GM12891 (cell line): Measurements from ENCODE around the gene ATOH8. TPM values are rescaled to one million over a fixed set of nuclear protein-coding genes. Genes with fewer than 3 reads are reported as not detected.

Experiments used
- DNase-seq: peaks from one replicate; pipeline ENCODE4 v3.0.0; 2011; ENCODE audit warnings: low spot score; ENCODE audit not compliant: insufficient read length
- FAIRE-seq: peaks from 2 replicates; lab custom pipeline; 2011; peaks lifted over from hg19 to GRCh38; lab: Jason Lieb, UNC
- PAX5 ChIP-seq: IDR thresholded peaks from 2 replicates; pipeline ENCODE4 v1.6.1; 2011; ENCODE audit warnings: low read length, moderate library complexity, mild to moderate bottlenecking; ENCODE audit not compliant: insufficient read depth, severe bottlenecking
- POLR2A ChIP-seq: IDR thresholded peaks from 2 replicates; pipeline ENCODE4 v1.6.1; 2011; ENCODE audit warnings: low read depth, low read length, control low read depth
- POLR2AphosphoS5 ChIP-seq: IDR thresholded peaks from 2 replicates; pipeline ENCODE4 v1.6.1; 2011; ENCODE audit warnings: low read depth, low read length, control low read depth
- POU2F2 ChIP-seq: IDR thresholded peaks from 2 replicates; pipeline ENCODE4 v1.6.1; 2011; ENCODE audit warnings: low read depth, mild to moderate bottlenecking, control low read depth, low read length, moderate library complexity
- SPI1 ChIP-seq: IDR thresholded peaks from 2 replicates; pipeline ENCODE4 v1.6.1; 2011; ENCODE audit warnings: low read depth, low read length, control low read depth
- TAF1 ChIP-seq: IDR thresholded peaks from 2 replicates; pipeline ENCODE4 v1.6.1; 2011; ENCODE audit warnings: low read depth, low read length, control low read depth
- polyA plus RNA-seq: library from polyadenylated mRNA; unstranded; fragments of >200 nt; gene quantifications from one replicate; pipeline ENCODE4 v1.2.1, GENCODE V29; 2012; ENCODE audit warnings: low read depth, missing spikeins, inconsistent platforms; ENCODE audit not compliant: missing spikeins

The ATOH8 gene, protein sequence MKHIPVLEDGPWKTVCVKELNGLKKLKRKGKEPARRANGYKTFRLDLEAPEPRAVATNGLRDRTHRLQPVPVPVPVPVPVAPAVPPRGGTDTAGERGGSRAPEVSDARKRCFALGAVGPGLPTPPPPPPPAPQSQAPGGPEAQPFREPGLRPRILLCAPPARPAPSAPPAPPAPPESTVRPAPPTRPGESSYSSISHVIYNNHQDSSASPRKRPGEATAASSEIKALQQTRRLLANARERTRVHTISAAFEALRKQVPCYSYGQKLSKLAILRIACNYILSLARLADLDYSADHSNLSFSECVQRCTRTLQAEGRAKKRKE
- 0.05 TPM for polyA plus RNA-seq

DNA sequence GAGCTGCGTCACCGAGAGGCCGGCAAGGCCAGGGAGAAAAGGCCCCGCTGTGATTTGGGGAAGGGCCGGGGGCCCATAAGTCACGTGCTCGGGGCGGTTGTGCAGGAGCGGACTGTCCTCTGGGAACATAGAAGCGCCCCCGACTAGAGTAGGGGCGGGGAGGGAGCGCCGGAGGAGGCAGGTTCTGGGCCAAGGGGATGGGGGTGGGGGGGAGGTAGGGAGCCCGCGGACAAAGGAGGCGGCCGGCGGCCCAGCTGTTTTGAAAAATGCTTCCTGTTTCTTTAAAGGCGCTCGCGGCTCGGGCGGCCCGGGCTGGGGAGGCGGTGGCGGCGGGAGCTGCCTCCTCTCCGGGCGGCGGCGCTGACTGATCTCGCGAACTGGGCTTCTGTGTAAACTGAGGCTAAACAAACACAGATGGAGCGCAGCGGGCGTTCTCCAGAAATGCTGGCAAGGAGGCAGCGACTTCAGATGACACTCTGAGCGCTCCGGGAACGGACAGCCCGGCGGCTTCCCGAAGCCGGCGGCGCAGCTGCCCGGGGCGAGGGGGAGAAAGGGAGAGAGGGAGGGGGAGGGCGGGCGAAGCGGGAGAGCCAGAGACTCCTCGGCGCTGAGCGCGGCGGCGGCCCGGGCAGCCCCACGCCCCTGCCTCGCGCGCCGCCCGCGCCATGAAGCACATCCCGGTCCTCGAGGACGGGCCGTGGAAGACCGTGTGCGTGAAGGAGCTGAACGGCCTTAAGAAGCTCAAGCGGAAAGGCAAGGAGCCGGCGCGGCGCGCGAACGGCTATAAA lies at the start of gene ATOH8:
TSS of gene ATOH8 (plus strand) at position 467 of the 788 bp plus-strand sequence. CDS start at position 666, 199 bp downstream.
- no peak for TF ChIP-seq POLR2A
- TF ChIP-seq PAX5: no peak
- no peak for TF ChIP-seq TAF1
- TF ChIP-seq SPI1: no peak
- no peak for TF ChIP-seq POLR2AphosphoS5
- TF ChIP-seq POU2F2: no peak
- no peak for FAIRE-seq
- peak; percentile 62 for DNase-seq

DNA sequence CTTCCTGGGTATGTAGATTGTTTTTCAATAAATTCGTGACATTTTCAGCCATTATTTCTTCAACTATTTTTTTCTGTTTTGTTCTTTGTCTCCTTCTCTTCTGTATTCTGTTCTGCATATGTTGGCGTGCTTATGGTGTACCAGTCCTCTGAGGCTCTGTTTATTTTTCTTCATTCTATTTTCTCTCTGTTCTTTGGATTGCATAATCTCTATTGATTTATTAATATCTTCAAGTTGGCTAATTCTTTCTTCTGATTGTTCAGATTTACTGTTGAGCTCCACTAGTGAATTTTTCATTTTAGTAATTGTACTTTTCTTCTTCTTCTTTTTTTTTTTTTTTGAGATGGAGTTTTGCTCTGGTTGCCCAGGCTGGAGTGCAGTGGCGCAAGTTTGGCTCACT lies 49.8 kb upstream of the ATOH8 start:
- no peak for DNase-seq
- FAIRE-seq: no peak
- TF ChIP-seq TAF1 (no peak), POU2F2 (no peak), POLR2A (no peak)

DNA sequence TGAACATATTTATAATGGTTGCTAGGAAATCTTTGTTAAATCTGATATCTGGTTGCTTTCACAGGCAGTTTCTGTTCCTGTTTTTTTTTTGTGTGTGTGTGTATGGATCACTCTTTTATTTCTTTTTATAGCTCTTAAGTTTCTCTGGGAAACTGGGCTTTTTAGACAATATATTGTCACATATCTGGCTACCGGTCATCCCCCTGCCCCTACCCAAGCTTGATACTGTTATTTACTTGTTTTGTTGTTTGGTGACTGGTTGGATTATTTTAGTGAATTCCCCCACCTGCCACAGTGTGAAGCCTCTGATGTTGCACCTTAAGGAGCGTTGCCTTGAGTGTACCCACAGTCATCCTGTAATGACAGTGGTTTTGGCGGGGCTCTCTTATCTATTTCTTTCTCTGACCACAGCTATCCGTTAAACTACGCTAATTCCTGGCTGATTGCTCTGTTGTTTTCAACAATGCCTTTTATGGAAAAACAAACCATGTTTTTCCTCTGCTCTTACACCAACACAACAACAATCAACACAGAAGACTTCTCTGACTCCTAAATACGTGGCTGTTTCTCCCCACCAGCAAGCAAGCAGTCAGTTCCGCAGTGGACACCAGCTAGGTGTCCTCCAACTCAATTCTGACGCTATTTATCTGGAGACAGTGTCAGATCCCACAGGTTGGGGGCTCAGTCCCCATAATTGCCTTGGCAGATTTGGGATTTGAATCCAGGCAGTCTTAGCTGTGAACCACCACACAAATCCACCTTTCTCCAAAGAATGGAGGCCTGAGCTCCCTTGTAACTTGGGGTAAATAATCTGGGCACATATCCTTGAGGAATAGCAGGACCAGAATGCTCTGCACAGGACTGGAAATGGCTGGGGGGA lies 48.8 kb upstream of the ATOH8 start:
- FAIRE-seq: peak; percentile 69
- TF ChIP-seq PAX5: no peak
- no peak for TF ChIP-seq TAF1
- peak; percentile 92 for TF ChIP-seq SPI1
- TF ChIP-seq POLR2AphosphoS5: no peak
- TF ChIP-seq POU2F2: 0 out of 2 replicates have a peak, but pooled peaks have one; percentile 29
- DNase-seq: no peak

DNA sequence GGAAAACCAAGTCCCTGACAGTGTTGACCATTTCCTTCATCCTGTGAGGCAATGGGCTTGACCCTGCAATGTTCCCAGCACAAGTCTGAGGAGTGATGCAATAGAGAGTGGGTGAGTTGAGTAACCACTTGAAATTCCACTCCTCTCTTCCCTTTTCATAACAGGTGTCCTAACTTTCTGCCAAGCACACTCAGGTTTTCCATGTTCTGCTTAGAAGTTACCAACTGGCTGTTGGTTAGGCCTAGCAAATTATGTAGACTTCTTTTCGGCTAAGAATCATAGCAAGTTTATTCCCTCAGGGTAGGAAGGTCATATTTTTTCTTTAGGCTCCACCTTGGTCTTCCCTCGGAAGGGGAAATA lies 48.1 kb upstream of the ATOH8 start:
- FAIRE-seq (peak; percentile 66), DNase-seq (no peak)
- TF ChIP-seq TAF1 (no peak), POLR2AphosphoS5 (no peak), PAX5 (no peak), SPI1 (no peak), POU2F2 (no peak), POLR2A (no peak)

DNA sequence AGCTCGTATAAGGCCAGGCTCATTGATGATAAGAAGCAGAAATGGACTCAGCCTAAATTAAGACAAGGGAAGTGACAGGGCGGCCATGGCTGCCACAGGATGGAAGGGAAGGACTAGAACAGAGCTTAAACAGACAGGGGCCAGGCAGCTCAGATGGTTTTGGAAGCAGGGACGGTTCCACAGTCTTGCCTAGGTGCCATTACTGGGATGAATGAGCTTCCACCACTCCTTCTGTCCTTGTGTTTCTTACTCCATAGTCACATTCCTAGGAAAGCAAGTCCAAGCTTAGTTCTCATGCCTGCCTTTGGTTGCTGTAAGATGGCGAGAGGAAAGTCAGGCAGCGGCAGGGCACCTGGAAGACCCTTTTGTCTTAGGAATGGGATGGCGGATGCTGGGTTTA lies 47.7 kb upstream of the ATOH8 start:
- FAIRE-seq: no peak
- no peak for DNase-seq
- TF ChIP-seq POLR2AphosphoS5 (no peak), SPI1 (no peak), POU2F2 (no peak), TAF1 (no peak), PAX5 (no peak), POLR2A (no peak)

DNA sequence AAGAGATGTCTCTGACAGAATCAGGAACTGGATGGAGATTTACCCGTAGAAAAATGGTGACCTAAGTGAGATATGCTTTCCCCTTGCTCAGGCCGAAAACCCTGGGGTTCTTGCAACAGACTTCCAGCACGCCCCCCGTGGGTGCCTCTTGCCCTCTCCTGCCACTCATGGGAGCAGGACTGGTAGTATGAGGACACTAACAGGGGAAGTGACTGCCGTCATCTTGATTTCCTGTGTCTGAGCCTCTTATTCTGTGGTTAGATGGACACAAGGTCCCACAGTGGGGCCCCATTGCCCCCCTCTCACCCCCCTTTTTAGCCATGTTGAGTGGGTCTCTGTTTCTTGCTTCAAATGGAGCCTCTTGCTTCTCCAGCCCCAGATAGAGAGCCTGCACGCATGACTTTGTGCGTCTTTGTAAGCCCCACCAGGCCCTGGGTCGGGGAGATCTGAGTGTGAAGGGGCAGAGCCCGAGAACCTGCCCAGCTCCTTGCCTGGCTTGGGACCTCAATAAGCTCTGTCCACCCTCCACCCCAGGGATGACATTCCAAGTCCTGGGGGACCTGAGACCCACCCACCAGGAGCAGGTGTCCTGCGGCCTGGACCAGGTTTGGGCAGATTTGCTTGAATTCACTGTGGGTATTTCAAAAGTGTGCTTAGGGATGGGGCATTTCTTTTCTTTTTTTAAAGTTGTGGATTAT lies 47.0 kb upstream of the ATOH8 start:
- DNase-seq (no peak), FAIRE-seq (no peak)
- TF ChIP-seq SPI1 (no peak), POLR2AphosphoS5 (no peak), TAF1 (no peak), POU2F2 (no peak), PAX5 (no peak), POLR2A (no peak)

DNA sequence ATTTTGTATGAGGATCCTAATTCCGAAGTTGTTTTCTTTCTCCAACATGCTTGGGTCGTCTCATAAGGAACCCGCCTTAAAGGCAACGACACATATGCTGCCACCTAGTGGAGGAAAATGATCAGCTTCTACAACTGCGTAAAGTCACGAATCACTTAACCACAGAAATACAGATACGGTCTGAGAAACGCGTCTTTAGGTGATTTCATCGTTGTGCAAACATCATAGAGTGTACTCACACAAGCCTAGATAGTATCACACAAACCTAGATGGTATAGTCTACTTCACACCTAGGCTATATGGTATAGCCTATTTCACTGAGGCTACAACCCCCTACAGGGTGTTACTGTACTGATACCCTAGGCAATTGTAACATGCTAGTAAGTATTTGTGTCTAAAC lies 46.5 kb upstream of the ATOH8 start:
- DNase-seq: peak; percentile 57
- TF ChIP-seq SPI1 (no peak), POLR2A (no peak), TAF1 (no peak), PAX5 (no peak)
- FAIRE-seq: peak; percentile 91

DNA sequence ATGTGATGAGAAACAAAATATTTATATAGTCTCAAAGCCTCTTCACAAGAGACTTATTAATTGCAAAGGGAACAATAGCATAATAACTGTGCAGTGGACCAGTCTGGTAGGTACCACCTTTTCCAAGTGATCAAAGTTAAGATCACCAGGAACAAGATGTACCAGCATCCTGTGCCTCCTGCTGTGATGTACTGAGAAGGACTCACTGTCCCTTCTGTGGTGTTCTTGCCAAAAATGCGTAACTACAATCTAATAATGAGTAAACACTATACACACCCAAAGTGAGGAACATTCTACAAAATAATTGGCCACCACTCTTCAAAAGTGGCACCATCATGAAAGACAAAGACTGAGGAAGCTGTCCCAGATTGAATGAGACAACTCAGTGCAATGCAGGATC lies 45.1 kb upstream of the ATOH8 start:
- DNase-seq (no peak), FAIRE-seq (no peak)
- TF ChIP-seq PAX5 (no peak), POLR2A (no peak), TAF1 (no peak), SPI1 (no peak), POU2F2 (no peak), POLR2AphosphoS5 (no peak)

DNA sequence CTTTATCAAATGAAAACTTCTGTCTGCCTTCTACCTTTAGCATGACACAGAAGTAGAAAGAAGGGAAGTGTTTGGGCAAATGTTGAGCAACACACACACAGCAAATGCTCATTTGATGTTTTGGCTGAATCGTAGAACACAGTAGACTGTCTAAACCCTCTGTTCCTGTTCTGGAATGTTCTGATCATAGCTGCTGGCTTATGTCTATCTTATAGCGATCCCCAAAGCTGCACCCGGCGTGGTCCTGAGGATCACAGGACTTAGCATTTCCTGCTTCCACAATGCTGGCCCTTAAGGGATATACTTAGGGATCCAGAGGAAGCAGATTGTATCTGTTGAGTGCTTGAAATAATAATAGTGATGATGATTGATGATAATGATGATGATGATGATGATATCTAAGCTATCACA lies 44.4 kb upstream of the ATOH8 start:
- no peak for DNase-seq
- TF ChIP-seq POLR2A (no peak), POLR2AphosphoS5 (no peak), PAX5 (no peak), TAF1 (no peak), SPI1 (no peak), POU2F2 (no peak)
- no peak for FAIRE-seq
